OCI-LY3 (cell line): ENCODE data around the gene FNDC3A.

ENCODE experiments used
- H2AFZ ChIP-seq: fragments of 200-600, 300-600 bp; shearing (Covaris generic); 2 replicates; pipeline ENCODE4 v1.6.0; 2014; ENCODE audit warnings: antibody characterized with exemption, low read depth, low read length
- H3K27ac ChIP-seq: fragments of 200-600, 300-600 bp; sonication (generic); 2 replicates; pipeline ENCODE4 v1.5.1; 2014; ENCODE audit warnings: mild to moderate bottlenecking, low read length, moderate library complexity, mixed read lengths
- H3K27me3 ChIP-seq: fragments of 200-600, 300-600 bp; sonication (generic); 2 replicates; pipeline ENCODE4 v1.6.1; 2014; ENCODE audit warnings: low read depth, low read length, mixed read lengths
- H3K36me3 ChIP-seq: fragments of 200-600, 300-600 bp; sonication (generic); replicated peaks from 2 replicates; pipeline ENCODE3; 2014; ENCODE audit warnings: low read depth, low read length, mixed read lengths
- H3K4me1 ChIP-seq: fragments of 300-600, 200-600 bp; sonication (generic); 2 replicates; pipeline ENCODE4 v1.6.1; 2014; ENCODE audit warnings: low read length, mixed read lengths
- H3K4me2 ChIP-seq: fragments of 200-600, 300-600 bp; sonication (generic); 2 replicates; pipeline ENCODE4 v1.6.1; 2014; ENCODE audit warnings: low read length, mixed read lengths
- H3K4me3 ChIP-seq: fragments of 300-600, 200-600 bp; sonication (generic); 2 replicates; pipeline ENCODE4 v1.5.1; 2014; ENCODE audit warnings: antibody characterized with exemption, mild to moderate bottlenecking, low read length, moderate library complexity
- H3K79me2 ChIP-seq: fragments of 300-600, 200-600 bp; shearing (Covaris generic); 2 replicates; pipeline ENCODE4 v1.6.1; 2014; ENCODE audit warnings: mild to moderate bottlenecking, low read length, mixed read lengths
- H3K9ac ChIP-seq: fragments of 300-600, 200-600 bp; shearing (Covaris generic); 2 replicates; pipeline ENCODE4 v1.6.0; 2014; ENCODE audit warnings: mild to moderate bottlenecking, low read length, moderate library complexity
- H3K9me3 ChIP-seq: fragments of 200-600, 300-600 bp; shearing (Covaris generic); 2 replicates; pipeline ENCODE4 v1.6.1; 2014; ENCODE audit warnings: low read length, mixed read lengths; ENCODE audit not compliant: insufficient read depth
- H4K20me1 ChIP-seq: fragments of 200-600, 300-600 bp; sonication (generic); 2 replicates; pipeline ENCODE4 v1.6.1; 2016; ENCODE audit warnings: low read length, mixed read lengths; ENCODE audit not compliant: insufficient read depth
- EZH2phosphoT487 ChIP-seq: fragments of 200-600 bp; shearing (Covaris generic); IDR thresholded peaks from 2 replicates; pipeline ENCODE4 v1.6.1; 2018; ENCODE audit warnings: antibody characterized with exemption, mixed run types, low read depth
- TF ChIP-seq, protein P1 (sequence below): fragments of 200-600, 300-600 bp; sonication (generic); IDR thresholded peaks from 2 replicates; pipeline ENCODE4 v1.5.1; 2014; ENCODE audit warnings: antibody characterized with exemption, low read length, low read depth

Gene FNDC3A

DNA sequence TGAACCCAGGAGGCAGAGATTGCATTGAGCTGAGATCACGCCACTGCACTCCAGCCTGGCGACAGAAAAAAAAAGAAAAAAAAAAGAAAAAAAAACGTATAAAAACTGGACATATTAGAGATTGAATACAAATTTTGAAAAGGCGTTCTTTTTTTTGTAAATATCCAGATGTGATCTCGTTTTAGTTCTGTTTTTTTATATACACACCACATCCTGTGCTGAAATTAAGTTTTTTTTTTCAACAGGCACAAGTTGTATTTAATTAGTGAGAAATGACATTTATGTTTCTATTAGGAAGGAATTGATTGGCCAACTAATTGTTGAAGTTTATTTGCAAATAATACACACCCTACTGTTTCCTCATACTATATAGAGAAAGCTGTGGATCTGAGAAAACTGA lies 275.6 kb downstream of the FNDC3A start:
- Histone ChIP-seq H3K4me1 (peaks cover 9% of the 10 kb centered on the region; the same call in 1 of the 2 replicates), H3K9ac (no peak overlapping the region), H3K4me3 (no peak overlapping the region), H2AFZ (no peak overlapping the region), H3K4me2 (no peak overlapping the region), H3K36me3 (peaks cover 7% of the 10 kb centered on the region), H3K27ac (no peak overlapping the region), H3K9me3 (no peaks in the 10 kb centered on the region), H3K79me2 (peaks cover 9% of the 10 kb centered on the region; the same call in 1 of the 2 replicates), H4K20me1 (no peaks in the 10 kb centered on the region), H3K27me3 (no peaks in the 10 kb centered on the region)
- TF ChIP-seq, protein P1, sequence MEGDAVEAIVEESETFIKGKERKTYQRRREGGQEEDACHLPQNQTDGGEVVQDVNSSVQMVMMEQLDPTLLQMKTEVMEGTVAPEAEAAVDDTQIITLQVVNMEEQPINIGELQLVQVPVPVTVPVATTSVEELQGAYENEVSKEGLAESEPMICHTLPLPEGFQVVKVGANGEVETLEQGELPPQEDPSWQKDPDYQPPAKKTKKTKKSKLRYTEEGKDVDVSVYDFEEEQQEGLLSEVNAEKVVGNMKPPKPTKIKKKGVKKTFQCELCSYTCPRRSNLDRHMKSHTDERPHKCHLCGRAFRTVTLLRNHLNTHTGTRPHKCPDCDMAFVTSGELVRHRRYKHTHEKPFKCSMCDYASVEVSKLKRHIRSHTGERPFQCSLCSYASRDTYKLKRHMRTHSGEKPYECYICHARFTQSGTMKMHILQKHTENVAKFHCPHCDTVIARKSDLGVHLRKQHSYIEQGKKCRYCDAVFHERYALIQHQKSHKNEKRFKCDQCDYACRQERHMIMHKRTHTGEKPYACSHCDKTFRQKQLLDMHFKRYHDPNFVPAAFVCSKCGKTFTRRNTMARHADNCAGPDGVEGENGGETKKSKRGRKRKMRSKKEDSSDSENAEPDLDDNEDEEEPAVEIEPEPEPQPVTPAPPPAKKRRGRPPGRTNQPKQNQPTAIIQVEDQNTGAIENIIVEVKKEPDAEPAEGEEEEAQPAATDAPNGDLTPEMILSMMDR = no peak
- TF ChIP-seq EZH2phosphoT487 = no peak

DNA sequence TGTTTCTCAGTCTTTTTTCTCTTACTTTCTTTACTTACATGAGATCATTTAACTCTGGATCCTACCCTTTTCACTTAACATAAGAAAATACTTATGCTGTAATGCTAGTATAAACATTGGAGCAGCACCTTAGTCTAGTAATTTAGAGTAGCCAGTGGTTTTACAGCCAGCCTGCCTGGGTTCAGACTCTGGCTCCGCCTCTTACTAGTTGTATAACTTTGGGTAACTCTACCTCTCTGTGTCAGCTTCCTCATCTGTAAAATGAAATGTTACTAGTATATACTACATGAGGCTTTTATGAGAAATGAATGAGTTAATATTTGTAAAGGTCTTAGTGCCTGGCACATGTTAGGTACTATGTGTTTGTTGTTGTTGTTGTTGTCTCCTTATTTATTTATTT lies 277.6 kb downstream of the FNDC3A start:
- H3K27ac ChIP-seq = no peak overlapping the region
- no peaks in the 10 kb centered on the region for H3K27me3 ChIP-seq
- TF ChIP-seq, protein P1 = no peak
- TF ChIP-seq EZH2phosphoT487 = no peak
- no peak overlapping the region for H3K4me3 ChIP-seq
- H3K9me3 ChIP-seq = no peaks in the 10 kb centered on the region
- peaks cover 19% of the 10 kb centered on the region for H3K4me1 ChIP-seq
- H4K20me1 ChIP-seq = no peaks in the 10 kb centered on the region
- peaks cover 5% of the 10 kb centered on the region; the same call in 1 of the 2 replicates for H3K79me2 ChIP-seq
- H2AFZ ChIP-seq = no peak overlapping the region
- H3K9ac ChIP-seq = no peak overlapping the region
- no peak overlapping the region for H3K4me2 ChIP-seq
- peaks cover 16% of the 10 kb centered on the region for H3K36me3 ChIP-seq

DNA sequence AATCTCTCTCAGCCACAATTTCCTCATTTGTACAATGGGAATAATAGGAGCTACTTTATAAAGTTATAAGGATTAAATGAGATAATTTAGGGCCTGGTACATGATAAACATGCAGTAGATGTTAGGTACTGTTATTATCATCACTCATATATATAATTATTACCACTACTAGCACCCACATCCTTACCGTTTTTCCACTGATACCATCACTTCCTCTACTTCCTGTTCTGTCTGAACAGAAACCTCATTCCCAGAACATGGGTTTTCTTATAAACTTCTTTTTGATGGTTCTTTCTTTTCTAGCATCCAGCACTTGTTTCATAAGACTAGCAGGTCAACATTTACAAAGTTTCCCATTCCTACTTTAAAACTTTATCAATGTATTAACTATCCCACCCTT lies 278.3 kb downstream of the FNDC3A start:
- Histone ChIP-seq H4K20me1 (no peaks in the 10 kb centered on the region), H3K4me2 (no peak overlapping the region), H3K36me3 (peaks cover 16% of the 10 kb centered on the region), H3K9me3 (no peaks in the 10 kb centered on the region), H3K27ac (no peak overlapping the region), H3K4me1 (peaks cover 14% of the 10 kb centered on the region), H3K4me3 (no peak overlapping the region), H3K79me2 (no peaks in the 10 kb centered on the region), H3K9ac (no peak overlapping the region), H3K27me3 (no peaks in the 10 kb centered on the region), H2AFZ (no peak overlapping the region)
- TF ChIP-seq, protein P1 = no peak
- no peak for TF ChIP-seq EZH2phosphoT487

DNA sequence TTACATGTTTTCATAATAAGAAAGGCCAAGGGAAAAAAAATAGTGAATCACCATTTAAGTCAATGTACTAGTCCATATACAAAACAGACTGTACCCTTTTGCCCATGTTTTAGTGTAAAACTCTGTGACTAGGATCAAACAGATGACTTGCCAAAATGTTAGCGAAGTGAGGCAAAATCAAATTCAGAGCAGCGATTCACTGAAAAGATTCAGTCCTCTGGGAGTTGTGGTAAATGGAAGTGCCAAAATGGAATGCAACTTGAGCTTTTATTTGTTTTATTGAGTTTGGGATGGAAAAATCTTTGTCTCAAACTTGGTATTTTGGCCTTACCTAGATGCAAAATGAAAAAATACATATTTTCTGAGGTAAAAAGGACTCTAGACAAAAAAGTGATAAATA lies 281.1 kb downstream of the FNDC3A start:
- Histone ChIP-seq H3K27me3 (no peaks in the 10 kb centered on the region), H3K4me2 (no peak overlapping the region), H3K79me2 (no peaks in the 10 kb centered on the region), H3K36me3 (peaks cover 34% of the 10 kb centered on the region), H3K9ac (no peak overlapping the region), H3K27ac (no peak overlapping the region), H3K9me3 (no peaks in the 10 kb centered on the region), H2AFZ (no peak overlapping the region), H3K4me1 (peaks cover 13% of the 10 kb centered on the region), H4K20me1 (no peaks in the 10 kb centered on the region), H3K4me3 (no peak overlapping the region)
- TF ChIP-seq EZH2phosphoT487 = no peak
- TF ChIP-seq, protein P1 = no peak
